ENCODE data around the gene OBI1.

The OBI1 gene

GRCh38 chr13:78610381-78610883, 48.5 kb downstream of the OBI1 start:
- H3K4me2 ChIP-seq (ENCODE audit: low read length) = peak overlapping the region; percentile 53
- H2AFZ ChIP-seq (ENCODE audit: low read depth, low read length) = no peak overlapping the region
- H3K4me1 ChIP-seq (ENCODE audit: low read length) = peaks cover 19% of the 10 kb centered on the region
- TF ChIP-seq, protein P1, sequence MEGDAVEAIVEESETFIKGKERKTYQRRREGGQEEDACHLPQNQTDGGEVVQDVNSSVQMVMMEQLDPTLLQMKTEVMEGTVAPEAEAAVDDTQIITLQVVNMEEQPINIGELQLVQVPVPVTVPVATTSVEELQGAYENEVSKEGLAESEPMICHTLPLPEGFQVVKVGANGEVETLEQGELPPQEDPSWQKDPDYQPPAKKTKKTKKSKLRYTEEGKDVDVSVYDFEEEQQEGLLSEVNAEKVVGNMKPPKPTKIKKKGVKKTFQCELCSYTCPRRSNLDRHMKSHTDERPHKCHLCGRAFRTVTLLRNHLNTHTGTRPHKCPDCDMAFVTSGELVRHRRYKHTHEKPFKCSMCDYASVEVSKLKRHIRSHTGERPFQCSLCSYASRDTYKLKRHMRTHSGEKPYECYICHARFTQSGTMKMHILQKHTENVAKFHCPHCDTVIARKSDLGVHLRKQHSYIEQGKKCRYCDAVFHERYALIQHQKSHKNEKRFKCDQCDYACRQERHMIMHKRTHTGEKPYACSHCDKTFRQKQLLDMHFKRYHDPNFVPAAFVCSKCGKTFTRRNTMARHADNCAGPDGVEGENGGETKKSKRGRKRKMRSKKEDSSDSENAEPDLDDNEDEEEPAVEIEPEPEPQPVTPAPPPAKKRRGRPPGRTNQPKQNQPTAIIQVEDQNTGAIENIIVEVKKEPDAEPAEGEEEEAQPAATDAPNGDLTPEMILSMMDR (IDR thresholded peaks at IDR 0.05; ENCODE audit: low read depth, low read length) = no peak
- TF ChIP-seq EZH2phosphoT487 (IDR thresholded peaks at IDR 0.05; ENCODE audit: low read depth) = no peak
- peak overlapping the region; percentile 5; the same call in 1 of the 2 replicates for H3K4me3 ChIP-seq (ENCODE audit: low read length)
- no peak overlapping the region for H3K27ac ChIP-seq (ENCODE audit: low read length)
- no peaks in the 10 kb centered on the region for H3K79me2 ChIP-seq (ENCODE audit: low read length)
- H3K9me3 ChIP-seq (ENCODE audit: insufficient read depth, low read length) = no peaks in the 10 kb centered on the region
- peaks cover 12% of the 10 kb centered on the region; the same call in 1 of the 2 replicates for H4K20me1 ChIP-seq (ENCODE audit: insufficient read depth, low read length)
- H3K36me3 ChIP-seq (replicated peaks; ENCODE audit: low read depth, low read length) = peaks cover 12% of the 10 kb centered on the region
- H3K9ac ChIP-seq (ENCODE audit: low read length) = no peak overlapping the region
- H3K27me3 ChIP-seq (ENCODE audit: low read depth, low read length) = no peaks in the 10 kb centered on the region

GRCh38 chr13:78609464-78610205, 49.3 kb downstream of the OBI1 start:
- Histone ChIP-seq H3K79me2 (ENCODE audit: low read length) (no peaks in the 10 kb centered on the region), H3K9ac (ENCODE audit: low read length) (peak overlapping the region; percentile 7; the same call in 1 of the 2 replicates), H3K4me2 (ENCODE audit: low read length) (peak overlapping the region; percentile 53), H3K9me3 (ENCODE audit: insufficient read depth, low read length) (no peaks in the 10 kb centered on the region), H3K27ac (ENCODE audit: low read length) (no peak overlapping the region), H3K36me3 (replicated peaks; ENCODE audit: low read depth, low read length) (peaks cover 5% of the 10 kb centered on the region), H2AFZ (ENCODE audit: low read depth, low read length) (no peak overlapping the region), H3K27me3 (ENCODE audit: low read depth, low read length) (no peaks in the 10 kb centered on the region), H3K4me3 (ENCODE audit: low read length) (peak overlapping the region; percentile 69), H4K20me1 (ENCODE audit: insufficient read depth, low read length) (peaks cover 11% of the 10 kb centered on the region; the same call in 1 of the 2 replicates), H3K4me1 (ENCODE audit: low read length) (peaks cover 19% of the 10 kb centered on the region)
- no peak for TF ChIP-seq EZH2phosphoT487 (IDR thresholded peaks at IDR 0.05; ENCODE audit: low read depth)
- TF ChIP-seq, protein P1 (IDR thresholded peaks at IDR 0.05; ENCODE audit: low read depth, low read length) = no peak

DNA sequence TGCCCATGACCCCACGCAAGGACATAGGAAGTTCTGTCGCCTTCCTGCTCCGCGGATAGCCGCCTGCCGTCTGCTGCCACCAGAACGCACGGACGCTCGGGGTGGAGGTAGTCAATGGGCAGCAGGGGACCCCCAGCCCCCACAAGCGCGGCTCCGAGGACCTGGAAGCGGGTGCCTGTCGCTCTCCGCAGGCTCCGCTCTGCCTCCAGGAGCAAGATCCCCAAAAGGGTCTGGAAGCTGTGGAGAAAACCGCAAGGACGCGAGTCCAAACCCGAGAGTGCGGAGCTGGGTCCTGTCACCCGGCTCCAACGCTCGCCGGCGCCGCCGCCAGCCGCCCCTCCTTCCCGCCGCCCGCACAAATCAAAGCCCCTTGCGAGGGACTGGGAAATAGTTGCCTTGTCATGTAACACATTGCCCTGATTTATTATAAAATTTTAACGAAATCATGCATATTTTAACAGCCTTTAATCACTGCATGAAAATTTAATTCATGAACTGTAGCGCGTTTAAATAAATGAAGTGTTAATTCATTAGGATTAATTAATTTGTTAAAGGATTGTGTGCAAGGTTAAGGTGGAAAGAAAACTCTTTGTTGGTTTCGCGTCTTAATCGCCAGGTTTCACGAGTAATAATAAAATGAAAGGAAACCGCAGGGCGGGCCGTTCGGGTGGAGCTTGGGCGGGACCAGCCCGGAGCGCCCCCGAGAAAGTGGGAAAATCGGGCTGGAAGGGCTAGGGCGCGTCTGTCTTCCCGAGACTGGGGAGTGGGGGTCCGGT, 50.1 kb downstream of the OBI1 start:
- H3K36me3 ChIP-seq (replicated peaks; ENCODE audit: low read depth, low read length) = no peaks in the 10 kb centered on the region
- peaks cover 8% of the 10 kb centered on the region; the same call in 1 of the 2 replicates for H4K20me1 ChIP-seq (ENCODE audit: insufficient read depth, low read length)
- no peaks in the 10 kb centered on the region for H3K27me3 ChIP-seq (ENCODE audit: low read depth, low read length)
- H3K9ac ChIP-seq (ENCODE audit: low read length) = peak overlapping the region; percentile 7; the same call in 1 of the 2 replicates
- H3K9me3 ChIP-seq (ENCODE audit: insufficient read depth, low read length) = no peaks in the 10 kb centered on the region
- TF ChIP-seq, protein P1 (IDR thresholded peaks at IDR 0.05; ENCODE audit: low read depth, low read length) = no peak
- TF ChIP-seq EZH2phosphoT487 (IDR thresholded peaks at IDR 0.05; ENCODE audit: low read depth) = no peak
- no peak overlapping the region for H2AFZ ChIP-seq (ENCODE audit: low read depth, low read length)
- peaks cover 19% of the 10 kb centered on the region for H3K4me1 ChIP-seq (ENCODE audit: low read length)
- H3K4me2 ChIP-seq (ENCODE audit: low read length) = peak overlapping the region; percentile 53
- no peak overlapping the region for H3K27ac ChIP-seq (ENCODE audit: low read length)
- no peaks in the 10 kb centered on the region for H3K79me2 ChIP-seq (ENCODE audit: low read length)
- H3K4me3 ChIP-seq (ENCODE audit: low read length) = peak overlapping the region; percentile 69

DNA sequence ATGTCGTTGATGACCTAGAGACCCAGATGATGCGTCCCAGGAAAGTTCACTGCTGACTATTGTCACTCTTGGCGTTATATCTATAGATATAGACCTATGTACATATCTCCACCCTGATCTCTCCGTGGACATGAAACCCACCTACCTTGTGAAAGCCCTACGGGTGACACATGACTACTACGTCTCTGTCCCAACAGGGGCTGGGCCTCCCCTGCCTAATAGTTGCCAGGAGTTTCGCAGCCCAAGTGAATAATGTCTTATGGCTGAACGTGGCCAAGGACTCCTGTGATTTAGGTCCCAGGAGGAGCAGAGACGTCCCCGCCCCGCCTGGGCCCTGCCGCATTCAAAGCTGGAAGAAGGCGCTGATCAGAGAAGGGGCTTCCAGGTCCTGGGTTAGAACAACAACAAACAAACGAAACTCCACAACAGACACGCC, 50.7 kb downstream of the OBI1 start:
- H3K9me3 ChIP-seq (ENCODE audit: insufficient read depth, low read length) = no peaks in the 10 kb centered on the region
- H3K27ac ChIP-seq (ENCODE audit: low read length) = no peak overlapping the region
- H3K27me3 ChIP-seq (ENCODE audit: low read depth, low read length) = no peaks in the 10 kb centered on the region
- no peak overlapping the region for H3K9ac ChIP-seq (ENCODE audit: low read length)
- peaks cover 19% of the 10 kb centered on the region for H3K4me1 ChIP-seq (ENCODE audit: low read length)
- H2AFZ ChIP-seq (ENCODE audit: low read depth, low read length) = no peak overlapping the region
- H4K20me1 ChIP-seq (ENCODE audit: insufficient read depth, low read length) = peaks cover 8% of the 10 kb centered on the region; the same call in 1 of the 2 replicates
- peak overlapping the region; percentile 53 for H3K4me2 ChIP-seq (ENCODE audit: low read length)
- TF ChIP-seq EZH2phosphoT487 (IDR thresholded peaks at IDR 0.05; ENCODE audit: low read depth) = no peak
- TF ChIP-seq, protein P1 (IDR thresholded peaks at IDR 0.05; ENCODE audit: low read depth, low read length) = no peak
- peak overlapping the region; percentile 69 for H3K4me3 ChIP-seq (ENCODE audit: low read length)
- H3K79me2 ChIP-seq (ENCODE audit: low read length) = no peaks in the 10 kb centered on the region
- H3K36me3 ChIP-seq (replicated peaks; ENCODE audit: low read depth, low read length) = no peaks in the 10 kb centered on the region

All from OCI-LY3 (cell line).